NOMO-1 (cell line): Measurements from ENCODE around the gene STRIT1.
"Not testable (repeated sequence)": the region's sequence is repeated elsewhere in the genome, so short reads cannot be mapped to it uniquely, and the experiment has no call there.

ENCODE experiments used
- DNase-seq, 2 experiments: peaks; one replicate each; lab custom pipeline; 2025; ENCODE audit not compliant: unreplicated experiment in 2 of 2; lab: John Stamatoyannopoulos, UW

STRIT1 gene

GRCh38 chr3:155274435-155274834, 19.0 kb downstream of the STRIT1 start:
- DNase-seq, result not testable (repeated sequence)

- DNase-seq, result no peak
Observed at GRCh38 chr3:155271343-155271613, 22.2 kb downstream of the STRIT1 start.

- no peak for DNase-seq
Observed at GRCh38 chr3:155270485-155271342, 22.8 kb downstream of the STRIT1 start.

- no peak for DNase-seq
Observed at GRCh38 chr3:155270063-155270462, 23.4 kb downstream of the STRIT1 start.

- DNase-seq, result not testable (repeated sequence)
Observed at GRCh38 chr3:155262855-155263254, 30.6 kb downstream of the STRIT1 start.

GRCh38 chr3:155262295-155262694, 31.2 kb downstream of the STRIT1 start:
- no peak for DNase-seq

- peak; percentile 5 to 20 for DNase-seq
Observed at GRCh38 chr3:155254445-155254844, 39.0 kb downstream of the STRIT1 start.

GRCh38 chr3:155252535-155252934, 40.9 kb downstream of the STRIT1 start:
- no peak for DNase-seq

- no peak for DNase-seq
Observed at GRCh38 chr3:155252021-155252420, 41.5 kb downstream of the STRIT1 start.

GRCh38 chr3:155248531-155249187, 44.8 kb downstream of the STRIT1 start:
- no peak for DNase-seq

- no peak for DNase-seq
Observed at GRCh38 chr3:155244699-155245098, 48.8 kb downstream of the STRIT1 start.

GRCh38 chr3:155244216-155244615, 49.3 kb downstream of the STRIT1 start:
- DNase-seq, result no peak

- no peak for DNase-seq
Observed at GRCh38 chr3:155243512-155243921, 50.0 kb downstream of the STRIT1 start.

GRCh38 chr3:155242342-155242741, 51.1 kb downstream of the STRIT1 start:
- DNase-seq, result no peak

GRCh38 chr3:155241579-155241978, 51.9 kb downstream of the STRIT1 start:
- DNase-seq, result no peak
